ENCODE results near the gene DENND5B. TPM values are rescaled to one million over a fixed set of nuclear protein-coding genes. Genes with fewer than 3 reads are reported as not detected.

DENND5B gene
- polyA plus RNA-seq, 2 of the 4 experiments (the other 2 are of a cell fraction) = 15.5 to 55.2 TPM

DNA sequence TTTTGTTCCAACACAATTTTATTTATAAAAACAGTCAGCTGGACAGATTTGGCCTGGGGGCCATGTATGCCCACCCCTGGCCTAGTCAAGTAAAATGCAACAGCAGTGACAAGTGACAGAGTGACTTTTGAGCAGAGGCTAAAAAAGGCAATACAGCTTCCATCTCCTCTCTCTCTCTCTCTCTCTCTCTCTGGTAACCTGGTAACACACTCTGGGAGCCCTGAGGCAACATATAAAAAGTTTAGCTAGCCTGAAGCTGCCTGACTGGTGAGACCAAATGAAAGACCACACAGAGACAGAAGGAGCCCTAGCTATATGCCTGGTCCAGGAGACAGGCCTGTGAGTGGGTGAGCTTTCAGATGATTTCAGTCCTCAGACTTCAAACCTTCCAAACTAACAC, 105.4 kb downstream of the DENND5B start:
- Histone ChIP-seq H3K4me3 (no peak overlapping the region), H3K9me3 (no peaks in the 10 kb centered on the region), H3K4me2 (no peak overlapping the region), H3K27ac (peak overlapping the region in 1 of 2 experiments; percentile 52; a peak in 3 of 6 replicates), H3K4me1 (peaks cover 52% of the 10 kb centered on the region)
- CTCF ChIA-PET = interaction anchor here (0.6 kb wide), 1 partner anchor 146 kb away, joined by 5 read pairs; no protein-coding TSS in a partner anchor
- ATAC-seq = no peak
- no peak for DNase-seq (ENCODE audit: low read depth in 1 of 2, low spot score in 1 of 2)
- FAIRE-seq = no peak
- POLR2A ChIA-PET = no interaction called here
- TF ChIP-seq CTCF (IDR thresholded peaks at IDR 0.05) = no peak
- no peak for TF ChIP-seq KDM1A (IDR thresholded peaks at IDR 0.05; ENCODE audit: low read depth)
- no peak for TF ChIP-seq POLR2A (IDR thresholded peaks at IDR 0.05; ENCODE audit: low read length)
- TF ChIP-seq ZFP36 (IDR thresholded peaks at IDR 0.05; ENCODE audit: borderline replicate concordance, partially characterized antibody) = no peak
- no peak for TF ChIP-seq MYC (IDR thresholded peaks at IDR 0.05; ENCODE audit: borderline replicate concordance, low read length)
- TF ChIP-seq CHD2 (IDR thresholded peaks at IDR 0.05; ENCODE audit: low read length, partially characterized antibody) = no peak
- TF ChIP-seq CHD4 (IDR thresholded peaks at IDR 0.05; ENCODE audit: borderline replicate concordance) = no peak
- no peak for TF ChIP-seq PHF8 (IDR thresholded peaks at IDR 0.05; ENCODE audit: borderline replicate concordance, low read depth)
- no peak for TF ChIP-seq SMC3 (IDR thresholded peaks at IDR 0.05)
- TF ChIP-seq, protein P1, sequence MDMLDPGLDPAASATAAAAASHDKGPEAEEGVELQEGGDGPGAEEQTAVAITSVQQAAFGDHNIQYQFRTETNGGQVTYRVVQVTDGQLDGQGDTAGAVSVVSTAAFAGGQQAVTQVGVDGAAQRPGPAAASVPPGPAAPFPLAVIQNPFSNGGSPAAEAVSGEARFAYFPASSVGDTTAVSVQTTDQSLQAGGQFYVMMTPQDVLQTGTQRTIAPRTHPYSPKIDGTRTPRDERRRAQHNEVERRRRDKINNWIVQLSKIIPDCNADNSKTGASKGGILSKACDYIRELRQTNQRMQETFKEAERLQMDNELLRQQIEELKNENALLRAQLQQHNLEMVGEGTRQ (IDR thresholded peaks at IDR 0.05) = no peak
- TF ChIP-seq MAZ (IDR thresholded peaks at IDR 0.05; ENCODE audit: borderline replicate concordance, low read depth, low read length) = no peak
- TF ChIP-seq KDM5A (IDR thresholded peaks at IDR 0.05) = no peak
- TF ChIP-seq FOSB (CRISPR knock-in tag; IDR thresholded peaks at IDR 0.05) = no peak
- TF ChIP-seq RARB (CRISPR knock-in tag; IDR thresholded peaks at IDR 0.05) = no peak
- TF ChIP-seq GATA3 (IDR thresholded peaks at IDR 0.05; ENCODE audit: borderline replicate concordance) = no peak
- no peak for TF ChIP-seq TP53 (CRISPR knock-in tag; IDR thresholded peaks at IDR 0.05)
- TF ChIP-seq RCOR1 (IDR thresholded peaks at IDR 0.05; ENCODE audit: low read depth, low read length) = no peak

DNA sequence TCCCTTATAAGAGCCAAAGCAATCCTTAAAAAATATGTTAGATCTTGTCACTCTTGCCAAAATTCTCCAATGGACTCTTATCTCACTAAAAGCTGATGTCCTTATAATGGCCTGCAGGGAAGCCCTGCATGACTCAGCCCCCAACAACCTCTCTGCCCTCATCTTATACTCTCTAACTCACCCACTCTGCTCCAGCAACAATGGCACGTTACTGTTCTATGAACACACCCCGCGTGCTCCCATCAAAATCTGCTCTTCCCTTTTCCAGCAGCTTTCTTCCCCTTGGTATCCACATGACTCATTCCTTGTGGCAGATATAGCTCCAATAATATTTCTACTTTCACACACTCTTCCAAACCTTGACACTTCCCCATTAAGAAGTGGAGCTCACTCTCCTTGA, 108.1 kb downstream of the DENND5B start:
- ATAC-seq (peak in 1 of 2 experiments; percentile 71; a peak in 3 of 6 replicates), FAIRE-seq (no peak), DNase-seq (ENCODE audit: low read depth in 1 of 2, low spot score in 1 of 2) (no peak)
- no peak overlapping the region for H3K4me3 ChIP-seq
- ChIA-PET POLR2A (no interaction called here), CTCF (no interaction called here)
- TF ChIP-seq ZFP36 (IDR thresholded peaks at IDR 0.05; ENCODE audit: borderline replicate concordance, partially characterized antibody) = no peak
- no peak for TF ChIP-seq POLR2AphosphoS2 (conservative IDR thresholded peaks at IDR 0.05; ENCODE audit: low read length)
- no peak for TF ChIP-seq ATOH8 (CRISPR knock-in tag; IDR thresholded peaks at IDR 0.05; ENCODE audit: low read depth)
- TF ChIP-seq NPAS2 (CRISPR knock-in tag; IDR thresholded peaks at IDR 0.05; ENCODE audit: borderline replicate concordance) = no peak
- no peak for TF ChIP-seq SMC3 (IDR thresholded peaks at IDR 0.05)
- no peak for TF ChIP-seq CTCF (IDR thresholded peaks at IDR 0.05)
- TF ChIP-seq EP300 (IDR thresholded peaks at IDR 0.05) = no peak
- TF ChIP-seq FOXS1 (CRISPR knock-in tag; IDR thresholded peaks at IDR 0.05) = no peak
- TF ChIP-seq, protein P2, sequence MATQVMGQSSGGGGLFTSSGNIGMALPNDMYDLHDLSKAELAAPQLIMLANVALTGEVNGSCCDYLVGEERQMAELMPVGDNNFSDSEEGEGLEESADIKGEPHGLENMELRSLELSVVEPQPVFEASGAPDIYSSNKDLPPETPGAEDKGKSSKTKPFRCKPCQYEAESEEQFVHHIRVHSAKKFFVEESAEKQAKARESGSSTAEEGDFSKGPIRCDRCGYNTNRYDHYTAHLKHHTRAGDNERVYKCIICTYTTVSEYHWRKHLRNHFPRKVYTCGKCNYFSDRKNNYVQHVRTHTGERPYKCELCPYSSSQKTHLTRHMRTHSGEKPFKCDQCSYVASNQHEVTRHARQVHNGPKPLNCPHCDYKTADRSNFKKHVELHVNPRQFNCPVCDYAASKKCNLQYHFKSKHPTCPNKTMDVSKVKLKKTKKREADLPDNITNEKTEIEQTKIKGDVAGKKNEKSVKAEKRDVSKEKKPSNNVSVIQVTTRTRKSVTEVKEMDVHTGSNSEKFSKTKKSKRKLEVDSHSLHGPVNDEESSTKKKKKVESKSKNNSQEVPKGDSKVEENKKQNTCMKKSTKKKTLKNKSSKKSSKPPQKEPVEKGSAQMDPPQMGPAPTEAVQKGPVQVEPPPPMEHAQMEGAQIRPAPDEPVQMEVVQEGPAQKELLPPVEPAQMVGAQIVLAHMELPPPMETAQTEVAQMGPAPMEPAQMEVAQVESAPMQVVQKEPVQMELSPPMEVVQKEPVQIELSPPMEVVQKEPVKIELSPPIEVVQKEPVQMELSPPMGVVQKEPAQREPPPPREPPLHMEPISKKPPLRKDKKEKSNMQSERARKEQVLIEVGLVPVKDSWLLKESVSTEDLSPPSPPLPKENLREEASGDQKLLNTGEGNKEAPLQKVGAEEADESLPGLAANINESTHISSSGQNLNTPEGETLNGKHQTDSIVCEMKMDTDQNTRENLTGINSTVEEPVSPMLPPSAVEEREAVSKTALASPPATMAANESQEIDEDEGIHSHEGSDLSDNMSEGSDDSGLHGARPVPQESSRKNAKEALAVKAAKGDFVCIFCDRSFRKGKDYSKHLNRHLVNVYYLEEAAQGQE (IDR thresholded peaks at IDR 0.05) = no peak
- TF ChIP-seq RFX5 (IDR thresholded peaks at IDR 0.05) = no peak
- no peak for TF ChIP-seq PBX3 (IDR thresholded peaks at IDR 0.05)
- no peak for TF ChIP-seq CHD4 (IDR thresholded peaks at IDR 0.05; ENCODE audit: borderline replicate concordance)
- 88% methylated on average over 3 of the region's 3 CpGs for WGBS (ENCODE audit: missing lambda C conversion rate)
- no peaks in the 10 kb centered on the region for H3K9me3 ChIP-seq
- H3K4me1 ChIP-seq = peaks cover 48% of the 10 kb centered on the region
- peak overlapping the region in 1 of 2 experiments; percentile 55; a peak in 3 of 6 replicates for H3K27ac ChIP-seq
- H3K4me2 ChIP-seq = 0 out of 3 replicates have a peak overlapping the region, but pooled peaks have one; percentile 2

Measured in A549 (cell line).